Activated CD8-positive, alpha-beta memory T cell treated with anti-CD3 and anti-CD28 coated beads for 24 hours (primary cell): ENCODE measurements around the gene DAAM2.

Source experiments
- DNase-seq: peaks from one replicate; pipeline ENCODE4 v3.0.0-alpha.2; 2020

DAAM2 gene

GRCh38 chr6:39820553-39820952, 28.4 kb downstream of the DAAM2 start:
- DNase-seq: no peak

- DNase-seq: no peak
These were observed 29.0 kb downstream of the DAAM2 start for GRCh38 chr6:39821046-39821740.

- no peak for DNase-seq
These were observed 29.8 kb downstream of the DAAM2 start for GRCh38 chr6:39821742-39822532.

- DNase-seq: no peak
These were observed 31.0 kb downstream of the DAAM2 start for GRCh38 chr6:39822846-39823815.

- no peak for DNase-seq
These were observed 32.1 kb downstream of the DAAM2 start for GRCh38 chr6:39824030-39824926.

GRCh38 chr6:39829331-39829730, 37.2 kb downstream of the DAAM2 start:
- no peak for DNase-seq

- DNase-seq: no peak
These were observed 38.3 kb downstream of the DAAM2 start for GRCh38 chr6:39830444-39830843.

- DNase-seq: no peak
These were observed 39.5 kb downstream of the DAAM2 start for GRCh38 chr6:39831701-39832100.

- DNase-seq: no peak
These were observed 42.1 kb downstream of the DAAM2 start for GRCh38 chr6:39834278-39834677.

- DNase-seq: no peak
These were observed 42.7 kb downstream of the DAAM2 start for GRCh38 chr6:39834866-39835265.

GRCh38 chr6:39835821-39836295, 43.7 kb downstream of the DAAM2 start:
- no peak for DNase-seq

- DNase-seq: no peak
These were observed 44.4 kb downstream of the DAAM2 start for GRCh38 chr6:39836606-39837005.

GRCh38 chr6:39839445-39839844, 47.3 kb downstream of the DAAM2 start:
- no peak for DNase-seq

- no peak for DNase-seq
These were observed 48.6 kb downstream of the DAAM2 start for GRCh38 chr6:39840781-39841180.

GRCh38 chr6:39841291-39841690, 49.1 kb downstream of the DAAM2 start:
- no peak for DNase-seq

- DNase-seq: no peak
These were observed 49.7 kb downstream of the DAAM2 start for GRCh38 chr6:39841923-39842322.

- DNase-seq: no peak
These were observed 51.3 kb downstream of the DAAM2 start for GRCh38 chr6:39843305-39844020.

GRCh38 chr6:39844866-39845265, 52.7 kb downstream of the DAAM2 start:
- no peak for DNase-seq

GRCh38 chr6:39847221-39847620, 55.0 kb downstream of the DAAM2 start:
- DNase-seq: no peak

GRCh38 chr6:39848171-39848570, 56.0 kb downstream of the DAAM2 start:
- DNase-seq: no peak

- DNase-seq: no peak
These were observed 57.1 kb downstream of the DAAM2 start for GRCh38 chr6:39849228-39849627.
